ENCODE results near the gene LGALS3BP.

- TF ChIP-seq ZSCAN22 (CRISPR knock-in tag; IDR thresholded peaks at IDR 0.05) (no peak), KDM5B (CRISPR knock-in tag; IDR thresholded peaks at IDR 0.05; ENCODE audit: borderline replicate concordance) (no peak), BRF2 (CRISPR knock-in tag; IDR thresholded peaks at IDR 0.05) (no peak), KAT7 (CRISPR knock-in tag; IDR thresholded peaks at IDR 0.05; ENCODE audit: borderline replicate concordance) (no peak), NFIC (IDR thresholded peaks at IDR 0.05; ENCODE audit: low read length) (no peak), CTCF (CRISPR knock-in tag; IDR thresholded peaks at IDR 0.05) (no peak), ATF2 (CRISPR knock-in tag; IDR thresholded peaks at IDR 0.05) (no peak), SPEN (CRISPR knock-in tag; IDR thresholded peaks at IDR 0.05; ENCODE audit: low read depth) (no peak), TAF15 (IDR thresholded peaks at IDR 0.05; ENCODE audit: low read depth, low read length, poor library complexity, severe bottlenecking) (no peak), EZH2 (conservative IDR thresholded peaks at IDR 0.05; ENCODE audit: low read depth, low read length) (no peak), ZNF274 (CRISPR knock-in tag; IDR thresholded peaks at IDR 0.05) (no peak), REST (IDR thresholded peaks at IDR 0.05; ENCODE audit: borderline replicate concordance in 1 of 2, low read depth in 1 of 2, low read length in 2 of 2) (no peak), GTF2F1 (IDR thresholded peaks at IDR 0.05; ENCODE audit: low read length) (no peak)
These were observed 11.9 kb downstream of the LGALS3BP start for GRCh38 chr17:78967782-78968362.

Measured in HepG2 (cell line).